ENCODE data around the gene SPEN. TPM values are rescaled to one million over a fixed set of nuclear protein-coding genes. Genes with fewer than 3 reads are reported as not detected.

The SPEN gene, protein sequence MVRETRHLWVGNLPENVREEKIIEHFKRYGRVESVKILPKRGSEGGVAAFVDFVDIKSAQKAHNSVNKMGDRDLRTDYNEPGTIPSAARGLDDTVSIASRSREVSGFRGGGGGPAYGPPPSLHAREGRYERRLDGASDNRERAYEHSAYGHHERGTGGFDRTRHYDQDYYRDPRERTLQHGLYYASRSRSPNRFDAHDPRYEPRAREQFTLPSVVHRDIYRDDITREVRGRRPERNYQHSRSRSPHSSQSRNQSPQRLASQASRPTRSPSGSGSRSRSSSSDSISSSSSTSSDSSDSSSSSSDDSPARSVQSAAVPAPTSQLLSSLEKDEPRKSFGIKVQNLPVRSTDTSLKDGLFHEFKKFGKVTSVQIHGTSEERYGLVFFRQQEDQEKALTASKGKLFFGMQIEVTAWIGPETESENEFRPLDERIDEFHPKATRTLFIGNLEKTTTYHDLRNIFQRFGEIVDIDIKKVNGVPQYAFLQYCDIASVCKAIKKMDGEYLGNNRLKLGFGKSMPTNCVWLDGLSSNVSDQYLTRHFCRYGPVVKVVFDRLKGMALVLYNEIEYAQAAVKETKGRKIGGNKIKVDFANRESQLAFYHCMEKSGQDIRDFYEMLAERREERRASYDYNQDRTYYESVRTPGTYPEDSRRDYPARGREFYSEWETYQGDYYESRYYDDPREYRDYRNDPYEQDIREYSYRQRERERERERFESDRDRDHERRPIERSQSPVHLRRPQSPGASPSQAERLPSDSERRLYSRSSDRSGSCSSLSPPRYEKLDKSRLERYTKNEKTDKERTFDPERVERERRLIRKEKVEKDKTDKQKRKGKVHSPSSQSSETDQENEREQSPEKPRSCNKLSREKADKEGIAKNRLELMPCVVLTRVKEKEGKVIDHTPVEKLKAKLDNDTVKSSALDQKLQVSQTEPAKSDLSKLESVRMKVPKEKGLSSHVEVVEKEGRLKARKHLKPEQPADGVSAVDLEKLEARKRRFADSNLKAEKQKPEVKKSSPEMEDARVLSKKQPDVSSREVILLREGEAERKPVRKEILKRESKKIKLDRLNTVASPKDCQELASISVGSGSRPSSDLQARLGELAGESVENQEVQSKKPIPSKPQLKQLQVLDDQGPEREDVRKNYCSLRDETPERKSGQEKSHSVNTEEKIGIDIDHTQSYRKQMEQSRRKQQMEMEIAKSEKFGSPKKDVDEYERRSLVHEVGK (N-terminal part only)
- total RNA-seq: 22.8 TPM
- 10 to 100 TPM; 30.6 to 44.3 (median 35.5) TPM for polyA plus RNA-seq (ENCODE audit: insufficient read depth in 1 of 8, insufficient read length in 8 of 8, low replicate concordance in 1 of 8)
- long read RNA-seq, donor 1, partial matches to known transcripts: 5 of 7 reads
- long read RNA-seq, donor 1, other reads (novel, unspliced or antisense): 0 of 7 reads
- long read RNA-seq, donor 2: 0 reads
- long read RNA-seq, donor 3, partial matches to known transcripts: 12 of 18 reads
- long read RNA-seq, donor 3, other reads (novel, unspliced or antisense): 0 of 18 reads
- long read RNA-seq, donor 4, partial matches to known transcripts: 6 of 8 reads
- long read RNA-seq, donor 4, other reads (novel, unspliced or antisense): 0 of 8 reads
- long read RNA-seq, donor 5, partial matches to known transcripts: 6 of 9 reads
- long read RNA-seq, donor 5, other reads (novel, unspliced or antisense): 0 of 9 reads
- long read RNA-seq, donor 6, partial matches to known transcripts: 6 of 14 reads
- long read RNA-seq, donor 6, other reads (novel, unspliced or antisense): 5 of 14 reads
- long read RNA-seq, donor 7, partial matches to known transcripts: 5 of 7 reads
- long read RNA-seq, donor 7, other reads (novel, unspliced or antisense): 0 of 7 reads
- long read RNA-seq, donor 8, partial matches to known transcripts: 31 of 33 reads
- long read RNA-seq, donor 8, other reads (novel, unspliced or antisense): 0 of 33 reads
- long read RNA-seq, donor 9, partial matches to known transcripts: 0 of 4 reads
- long read RNA-seq, donor 9, other reads (novel, unspliced or antisense): 0 of 4 reads
- long read RNA-seq, donor 10, partial matches to known transcripts: 12 of 16 reads
- long read RNA-seq, donor 10, other reads (novel, unspliced or antisense): 0 of 16 reads
- long read RNA-seq, donor 11, partial matches to known transcripts: 25 of 26 reads
- long read RNA-seq, donor 11, other reads (novel, unspliced or antisense): 0 of 26 reads

- Histone ChIP-seq H3K4me1 (ENCODE audit: control insufficient read depth, insufficient read depth, low read length) (peaks cover 22% of the 10 kb centered on the region), H3K36me3 (ENCODE audit: control insufficient read depth, insufficient read depth, low read length) (no peaks in the 10 kb centered on the region), H3K9me3 (replicated peaks; ENCODE audit: control insufficient read depth, low read depth, low read length) (no peaks in the 10 kb centered on the region), H3K27ac (ENCODE audit: low read length) (peak within 1 kb of the TSS; percentile 98), H3K27me3 (ENCODE audit: control insufficient read depth, insufficient read depth, low read length) (no peaks in the 10 kb centered on the region), H3K4me3 (ENCODE audit: low read length) (peak within 1 kb of the TSS; percentile 95)
- WGBS (ENCODE audit: insufficient coverage): under 1% methylated on average over 73 of the region's 86 CpGs
- DNase-seq: peak; percentile 100
These were observed at the start of gene SPEN for GRCh38 chr1:15847100-15847892. Gene SPEN (plus strand): TSS chr1:15847707. CDS start chr1:15848068, 361 bp downstream.

- Histone ChIP-seq H3K4me3 (ENCODE audit: low read length) (no peak overlapping the region), H3K36me3 (ENCODE audit: control insufficient read depth, insufficient read depth, low read length) (no peaks in the 10 kb centered on the region), H3K27me3 (ENCODE audit: control insufficient read depth, insufficient read depth, low read length) (no peaks in the 10 kb centered on the region), H3K9me3 (replicated peaks; ENCODE audit: control insufficient read depth, low read depth, low read length) (no peaks in the 10 kb centered on the region), H3K27ac (ENCODE audit: low read length) (no peak overlapping the region), H3K4me1 (ENCODE audit: control insufficient read depth, insufficient read depth, low read length) (peaks cover 16% of the 10 kb centered on the region)
- no peak for DNase-seq
- WGBS (ENCODE audit: insufficient coverage): 57% methylated on average over 7 of the region's 9 CpGs
These were observed 48.3 kb upstream of the SPEN start for GRCh38 chr1:15799004-15799867.

- no peaks in the 10 kb centered on the region for H3K36me3 ChIP-seq (ENCODE audit: control insufficient read depth, insufficient read depth, low read length)
- no peaks in the 10 kb centered on the region for H3K9me3 ChIP-seq (replicated peaks; ENCODE audit: control insufficient read depth, low read depth, low read length)
- H3K4me1 ChIP-seq (ENCODE audit: control insufficient read depth, insufficient read depth, low read length): peaks cover 16% of the 10 kb centered on the region
- no peak overlapping the region for H3K4me3 ChIP-seq (ENCODE audit: low read length)
- no peaks in the 10 kb centered on the region for H3K27me3 ChIP-seq (ENCODE audit: control insufficient read depth, insufficient read depth, low read length)
- DNase-seq: peak; percentile 37
- H3K27ac ChIP-seq (ENCODE audit: low read length): no peak overlapping the region
- 45% methylated on average over 14 of the region's 22 CpGs for WGBS (ENCODE audit: insufficient coverage)
These were observed 47.3 kb upstream of the SPEN start for GRCh38 chr1:15799928-15800835.

DNA sequence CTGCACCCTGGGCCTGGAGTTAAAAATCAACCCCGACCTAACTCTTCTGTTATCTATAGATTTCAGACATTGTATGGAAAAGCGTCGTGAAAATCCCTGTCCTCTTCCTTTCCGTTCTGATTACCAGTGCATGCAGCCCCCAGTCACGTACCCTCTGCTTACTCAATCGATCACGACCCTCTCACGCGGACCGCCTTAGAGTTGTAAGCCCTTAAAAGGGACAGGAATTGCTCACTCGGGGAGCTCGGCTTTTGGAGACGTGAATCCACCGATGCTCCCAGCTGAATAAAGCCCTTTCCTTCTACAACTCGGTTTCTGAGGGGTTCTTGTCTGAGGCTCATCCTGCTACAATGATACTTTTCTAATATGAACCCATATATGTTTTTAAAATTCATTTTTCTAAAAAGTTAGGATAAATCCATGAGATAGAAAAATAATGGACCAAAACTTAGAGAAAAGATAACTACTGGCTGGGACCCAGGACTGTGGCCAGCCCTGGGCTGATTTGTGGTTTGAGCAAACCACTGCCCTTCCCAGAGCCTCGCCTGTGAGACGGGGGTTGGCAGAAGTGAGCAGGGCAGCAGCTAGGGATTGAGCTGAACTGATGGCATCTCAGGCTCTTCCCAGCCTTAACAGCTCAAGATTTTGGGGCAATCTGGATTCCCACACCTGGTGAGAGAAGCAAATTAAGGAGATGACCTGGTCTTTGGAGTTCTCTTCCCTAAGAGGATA is 45.1 kb upstream of the SPEN start:
- 77% methylated on average over 16 of the region's 17 CpGs for WGBS (ENCODE audit: insufficient coverage)
- Histone ChIP-seq H3K36me3 (ENCODE audit: control insufficient read depth, insufficient read depth, low read length) (no peaks in the 10 kb centered on the region), H3K4me1 (ENCODE audit: control insufficient read depth, insufficient read depth, low read length) (peaks cover 12% of the 10 kb centered on the region), H3K27ac (ENCODE audit: low read length) (no peak overlapping the region), H3K4me3 (ENCODE audit: low read length) (no peak overlapping the region), H3K9me3 (replicated peaks; ENCODE audit: control insufficient read depth, low read depth, low read length) (no peaks in the 10 kb centered on the region), H3K27me3 (ENCODE audit: control insufficient read depth, insufficient read depth, low read length) (no peaks in the 10 kb centered on the region)
- no peak for DNase-seq

GRCh38 chr1:15803380-15803779 is 44.1 kb upstream of the SPEN start:
- Histone ChIP-seq H3K4me3 (ENCODE audit: low read length) (no peak overlapping the region), H3K36me3 (ENCODE audit: control insufficient read depth, insufficient read depth, low read length) (no peaks in the 10 kb centered on the region), H3K4me1 (ENCODE audit: control insufficient read depth, insufficient read depth, low read length) (peaks cover 12% of the 10 kb centered on the region), H3K27me3 (ENCODE audit: control insufficient read depth, insufficient read depth, low read length) (no peaks in the 10 kb centered on the region), H3K9me3 (replicated peaks; ENCODE audit: control insufficient read depth, low read depth, low read length) (no peaks in the 10 kb centered on the region), H3K27ac (ENCODE audit: low read length) (no peak overlapping the region)
- DNase-seq: peak; percentile 36
- no CpG with 5 or more reads among the region's 4 CpGs for WGBS (ENCODE audit: insufficient coverage)

DNA sequence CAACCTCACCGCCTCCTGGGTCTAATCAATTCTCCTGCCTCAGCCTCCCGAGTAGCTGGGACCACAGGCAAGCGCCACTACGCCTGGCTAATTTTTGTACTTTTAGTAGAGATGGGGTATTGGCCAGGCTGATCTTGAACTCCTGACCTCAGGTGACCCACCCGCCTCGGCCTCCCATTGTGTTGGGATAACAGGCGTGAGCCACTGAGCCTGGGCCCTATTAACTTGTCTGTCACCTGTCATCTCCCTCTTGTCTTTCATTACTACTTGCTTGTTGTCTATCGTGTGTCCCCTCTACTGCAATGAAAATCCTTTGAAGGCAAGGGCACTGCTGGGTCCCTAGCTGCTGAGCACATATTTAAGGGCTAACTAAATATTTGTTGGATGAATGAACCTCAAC is 43.4 kb upstream of the SPEN start:
- no peak for DNase-seq
- WGBS (ENCODE audit: insufficient coverage): 51% methylated on average over 4 of the region's 8 CpGs
- Histone ChIP-seq H3K27me3 (ENCODE audit: control insufficient read depth, insufficient read depth, low read length) (no peaks in the 10 kb centered on the region), H3K4me1 (ENCODE audit: control insufficient read depth, insufficient read depth, low read length) (peaks cover 12% of the 10 kb centered on the region), H3K9me3 (replicated peaks; ENCODE audit: control insufficient read depth, low read depth, low read length) (no peaks in the 10 kb centered on the region), H3K4me3 (ENCODE audit: low read length) (no peak overlapping the region), H3K36me3 (ENCODE audit: control insufficient read depth, insufficient read depth, low read length) (no peaks in the 10 kb centered on the region), H3K27ac (ENCODE audit: low read length) (no peak overlapping the region)

DNA sequence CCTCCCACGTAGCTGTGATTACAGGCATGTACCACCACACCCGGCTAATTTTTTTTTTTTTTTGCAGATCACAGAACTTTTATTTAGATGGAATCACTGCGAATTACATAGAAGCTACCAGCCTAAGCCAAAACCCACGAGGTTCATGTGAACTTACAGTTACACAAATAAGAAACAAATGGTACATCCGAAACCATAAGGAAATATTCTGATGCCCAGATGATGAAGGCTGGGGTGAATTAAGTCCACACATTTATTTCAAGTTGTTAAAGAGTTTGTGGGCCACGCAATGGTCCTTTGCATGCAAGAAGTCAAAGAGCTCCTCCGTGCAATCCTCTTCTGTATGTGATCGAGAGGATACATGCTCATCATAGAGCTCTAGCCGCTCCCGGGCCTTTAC is 40.4 kb upstream of the SPEN start:
- no peaks in the 10 kb centered on the region for H3K9me3 ChIP-seq (replicated peaks; ENCODE audit: control insufficient read depth, low read depth, low read length)
- 88% methylated on average over 5 of the region's 10 CpGs for WGBS (ENCODE audit: insufficient coverage)
- no peak for DNase-seq
- no peak overlapping the region for H3K4me3 ChIP-seq (ENCODE audit: low read length)
- H3K27ac ChIP-seq (ENCODE audit: low read length): no peak overlapping the region
- H3K36me3 ChIP-seq (ENCODE audit: control insufficient read depth, insufficient read depth, low read length): no peaks in the 10 kb centered on the region
- no peaks in the 10 kb centered on the region for H3K27me3 ChIP-seq (ENCODE audit: control insufficient read depth, insufficient read depth, low read length)
- H3K4me1 ChIP-seq (ENCODE audit: control insufficient read depth, insufficient read depth, low read length): no peaks in the 10 kb centered on the region

Measured in muscle of leg (tissue), 16 donors.